Dermis microvascular lymphatic vessel endothelial cell (primary cell): ENCODE data around the gene SEZ6L2. TPM values are rescaled to one million over a fixed set of nuclear protein-coding genes. Genes with fewer than 3 reads are reported as not detected.
"Not testable (repeated sequence)": the region's sequence is repeated elsewhere in the genome, so short reads cannot be mapped to it uniquely, and the experiment has no call there.

Experiments used
- DNase-seq, 2 donors: peaks; one replicate each; pipeline versions ENCODE4 v3.0.0 to v3.0.0-alpha.2; 2010; ENCODE audit warnings: low read depth in 2 of 2
- total RNA-seq: library from RNA; depleted of rRNA; stranded (reverse); fragments of >200 nt; gene quantifications from 2 replicates; pipeline ENCODE4 v1.2.1, GENCODE V29; 2014

The SEZ6L2 gene
- 0.26 and 2.5 TPM in 2 replicates for total RNA-seq

DNA sequence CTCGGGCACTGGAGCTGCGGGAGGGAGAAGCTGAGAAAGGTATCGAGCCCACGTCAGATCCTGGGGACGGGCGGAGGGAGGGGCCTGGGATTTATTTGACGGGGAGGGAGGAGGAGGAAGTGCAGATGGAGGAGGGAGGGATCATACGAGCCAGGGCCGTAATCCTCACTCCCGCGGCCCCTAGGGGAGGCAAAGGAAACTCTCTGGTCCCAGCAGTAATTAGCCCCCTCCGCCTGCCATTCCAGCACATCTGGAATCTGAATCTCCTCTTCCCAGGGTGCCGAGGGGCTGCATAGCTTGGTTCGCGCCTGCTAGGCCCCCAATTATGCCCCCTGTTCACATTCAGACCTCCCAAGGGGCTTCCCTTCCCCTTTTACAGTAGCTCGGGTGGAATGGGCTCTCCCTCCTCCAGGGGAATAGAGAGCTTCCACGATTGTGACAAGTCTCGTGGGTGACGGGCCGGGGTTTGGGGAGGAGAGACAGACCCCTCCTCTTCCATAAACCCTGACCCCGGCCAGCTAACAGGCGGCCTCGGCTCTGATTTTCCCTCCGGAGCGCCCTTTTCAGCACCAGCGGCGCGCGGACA lies at the start of gene SEZ6L2:
Gene SEZ6L2 (minus strand): TSS at position 35 of the 586 bp plus-strand sequence. CDS start 531 bp downstream, outside the sequence.
- peak; percentile 65 to 80 for DNase-seq

GRCh38 chr16:29947897-29948296 lies 48.5 kb upstream of the SEZ6L2 start:
- no peak for DNase-seq

DNA sequence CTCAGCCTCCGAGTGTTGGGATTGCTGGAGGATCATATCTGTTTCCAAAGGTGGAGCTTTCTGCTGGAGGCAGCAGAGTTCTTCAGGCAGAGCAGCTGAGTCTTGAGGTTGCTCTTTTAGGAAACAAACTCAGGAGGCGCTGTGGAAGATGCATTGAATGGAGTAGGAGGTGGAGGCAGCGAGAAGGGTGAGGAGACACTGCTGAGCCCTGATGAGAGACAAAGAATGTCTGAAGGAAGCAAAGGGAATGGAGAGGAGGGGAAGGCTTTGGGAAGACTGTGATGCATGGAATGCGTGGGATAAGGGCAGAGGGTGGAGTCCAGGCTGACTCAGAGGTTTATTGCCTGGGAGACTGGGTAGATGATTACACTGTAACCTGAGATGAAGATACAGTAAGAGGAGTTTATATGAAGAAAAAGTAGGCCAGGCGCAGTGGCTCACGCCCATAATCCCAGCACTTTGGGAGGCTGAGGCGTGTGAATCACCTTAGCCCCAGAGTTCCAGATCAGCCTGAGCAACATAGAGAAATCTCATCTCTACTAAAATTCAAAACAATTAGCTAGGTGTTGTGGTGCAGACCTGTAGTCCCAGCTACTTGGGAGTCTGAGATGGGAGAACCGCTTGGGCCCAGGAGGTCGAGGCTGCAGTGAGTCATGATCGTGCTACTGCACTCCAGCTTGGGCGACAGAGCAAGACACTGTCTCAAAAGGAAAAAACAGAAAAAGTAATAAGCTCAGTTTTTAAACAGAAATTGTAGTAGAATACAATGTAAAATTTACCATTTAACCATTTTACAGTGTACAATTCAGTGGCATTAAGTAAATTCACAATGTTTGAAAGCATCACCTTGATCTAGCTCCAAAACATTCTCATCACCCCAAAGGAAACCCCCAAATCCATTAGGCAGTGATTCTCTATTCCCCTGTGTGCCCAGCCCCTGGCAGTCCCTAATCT lies 44.8 kb upstream of the SEZ6L2 start:
- peak in 1 of 2 donors; percentile 59 for DNase-seq

- DNase-seq, result no peak
These were observed 41.3 kb upstream of the SEZ6L2 start for GRCh38 chr16:29940656-29941055.

- not testable (repeated sequence) for DNase-seq
These were observed 32.4 kb upstream of the SEZ6L2 start for GRCh38 chr16:29931750-29932149.

DNA sequence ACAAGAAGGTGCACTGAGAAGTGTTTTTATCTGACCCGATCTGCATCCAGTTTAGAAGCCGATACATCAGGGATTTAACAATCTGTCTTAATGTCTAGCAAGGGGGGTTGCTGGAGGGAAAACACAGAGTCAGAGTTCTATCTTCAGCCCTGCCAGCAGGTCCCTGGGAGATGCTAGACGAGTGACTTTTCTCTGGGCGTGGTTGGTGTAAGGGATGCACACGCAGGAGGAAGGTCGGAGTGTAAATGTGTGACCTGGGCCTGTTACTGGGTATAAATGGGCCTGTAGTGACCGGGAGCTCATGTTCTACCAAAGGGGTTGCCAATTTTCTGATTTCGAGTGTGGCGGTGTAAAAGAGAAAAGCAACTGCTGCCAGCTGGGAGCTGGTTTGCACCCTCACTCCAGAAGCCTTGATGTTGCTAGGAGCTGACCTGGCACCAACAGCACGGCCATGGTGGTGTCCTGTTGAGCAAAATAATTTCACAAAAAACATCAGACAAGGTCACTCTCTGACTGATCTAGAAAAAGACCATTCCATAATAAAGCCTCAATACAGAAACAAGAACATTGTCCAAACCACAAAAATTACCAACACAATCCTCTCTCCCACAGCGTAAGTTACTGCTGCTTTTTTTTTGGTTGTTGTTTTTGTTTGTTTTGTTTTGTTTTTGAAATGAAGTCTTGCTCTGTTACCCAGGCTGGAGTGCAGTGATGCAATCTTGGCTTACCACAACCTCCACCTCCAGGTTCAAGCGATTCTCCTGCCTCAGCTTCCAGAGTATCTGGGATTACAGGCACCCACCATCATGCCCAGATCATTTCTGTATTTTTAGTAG lies 27.9 kb upstream of the SEZ6L2 start:
- no peak for DNase-seq

GRCh38 chr16:29926711-29927052 lies 27.3 kb upstream of the SEZ6L2 start:
- DNase-seq, result no peak

GRCh38 chr16:29925781-29926710 lies 26.7 kb upstream of the SEZ6L2 start, which contains the start of gene KCTD13:
Gene KCTD13, minus strand, starts transcription at chr16:29926226. Its CDS starts 193 bp downstream, at chr16:29926033.
- peak; percentile 66 to 85 for DNase-seq

DNA sequence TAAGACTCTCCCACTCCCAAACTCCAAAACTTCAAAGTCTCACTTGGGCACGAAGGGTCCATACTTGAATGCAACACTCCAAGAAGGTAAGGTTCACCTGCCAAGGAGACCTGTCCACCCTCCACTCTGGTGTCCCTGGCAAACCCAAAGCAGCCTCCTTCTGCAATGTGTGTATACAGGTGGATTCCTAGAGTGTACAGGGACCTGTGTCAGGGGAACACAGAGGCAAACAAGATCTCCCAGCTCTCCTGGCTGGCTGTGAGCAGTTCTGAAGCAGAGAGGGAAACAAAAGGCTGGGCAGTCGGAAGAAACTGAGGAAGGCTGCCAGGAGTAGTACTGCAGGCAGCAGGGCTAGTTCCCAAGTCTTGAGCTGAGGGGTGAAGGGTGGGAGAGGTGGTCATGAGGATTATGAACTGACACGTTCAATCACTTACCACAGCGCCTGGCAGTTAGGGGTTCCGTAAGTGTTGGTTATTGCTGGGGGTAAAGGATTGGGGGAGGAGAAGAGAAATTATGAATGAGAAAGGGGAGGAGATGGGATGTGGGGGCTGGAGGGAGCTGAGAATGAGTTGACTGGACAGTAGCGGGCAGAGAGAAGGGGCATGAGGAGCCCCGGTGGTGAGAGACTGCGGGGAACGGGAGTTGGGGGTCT lies 25.9 kb upstream of the SEZ6L2 start:
- DNase-seq, result peak in 1 of 2 donors; percentile 15

- no peak for DNase-seq
These were observed 23.7 kb upstream of the SEZ6L2 start for GRCh38 chr16:29922986-29923501.

DNA sequence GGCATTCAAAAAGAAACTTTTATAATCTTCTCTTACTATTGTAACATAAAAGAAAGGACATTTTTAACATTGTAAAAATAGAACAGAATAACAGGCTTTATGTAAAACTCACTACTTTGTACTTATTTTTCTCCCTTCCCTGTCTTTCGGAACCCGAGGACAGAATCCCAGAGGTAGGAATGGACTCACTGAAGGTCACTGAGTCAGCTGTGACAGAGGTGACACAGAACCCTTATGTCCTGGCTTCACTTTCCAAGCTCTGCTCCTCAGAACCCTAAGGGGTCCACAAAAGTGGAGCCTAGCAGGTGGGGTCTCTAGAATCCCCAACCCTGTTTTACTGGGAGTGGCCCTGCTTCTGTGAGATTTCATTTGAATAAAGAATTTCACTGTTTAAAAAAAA lies 23.0 kb upstream of the SEZ6L2 start:
- DNase-seq, result no peak

DNA sequence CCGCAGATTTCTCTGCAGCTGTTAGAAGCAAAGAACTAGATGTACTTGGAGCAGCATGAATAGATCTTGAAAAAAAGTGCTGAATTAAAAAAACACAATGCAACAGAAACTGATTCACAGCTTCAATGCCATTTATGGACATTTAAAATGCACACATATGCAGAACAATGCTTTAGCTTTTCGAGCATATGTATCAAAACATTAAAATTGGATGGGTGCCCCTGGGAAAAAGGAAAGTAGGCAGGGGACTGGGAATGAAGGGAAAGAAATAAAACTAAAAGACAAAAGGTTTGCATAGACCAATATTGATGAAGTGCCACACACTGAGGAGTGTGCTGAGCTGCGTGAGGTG lies 21.7 kb upstream of the SEZ6L2 start:
- DNase-seq, result no peak

DNA sequence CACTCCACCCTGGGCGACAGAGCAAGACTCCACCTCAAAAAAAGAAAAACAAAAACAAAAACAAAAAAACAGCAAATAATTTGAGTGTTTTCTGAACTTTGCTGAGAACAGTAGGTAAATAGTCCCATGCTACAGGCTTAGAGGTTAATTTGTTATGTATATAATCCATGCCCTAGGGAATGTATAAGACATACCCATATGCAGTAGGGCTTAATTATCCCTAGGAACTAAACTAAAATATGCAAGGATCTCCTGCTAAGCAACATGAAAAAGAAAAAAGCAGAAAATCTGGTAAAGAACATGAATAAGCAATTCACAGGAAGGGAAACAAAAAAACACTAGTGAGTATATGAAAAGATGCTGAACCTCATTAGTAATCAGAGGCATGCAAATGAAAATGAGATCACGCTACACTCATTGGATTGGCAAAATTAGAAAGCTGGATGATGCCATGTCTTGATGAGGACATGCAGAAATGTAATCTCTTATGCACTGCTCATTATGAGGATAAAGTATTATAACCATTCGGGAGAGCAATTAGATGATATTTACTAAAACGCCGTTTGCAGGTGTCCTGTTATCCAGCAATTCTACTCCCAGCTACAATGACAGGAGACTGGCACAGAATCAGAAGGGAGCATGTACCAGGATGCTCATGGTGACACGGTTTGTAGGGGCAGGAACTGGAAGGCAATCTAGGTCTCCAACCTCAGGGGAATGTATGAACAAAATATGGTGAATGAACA lies 21.1 kb upstream of the SEZ6L2 start:
- DNase-seq, result no peak

GRCh38 chr16:29916979-29917378 lies 17.6 kb upstream of the SEZ6L2 start:
- no peak for DNase-seq

DNA sequence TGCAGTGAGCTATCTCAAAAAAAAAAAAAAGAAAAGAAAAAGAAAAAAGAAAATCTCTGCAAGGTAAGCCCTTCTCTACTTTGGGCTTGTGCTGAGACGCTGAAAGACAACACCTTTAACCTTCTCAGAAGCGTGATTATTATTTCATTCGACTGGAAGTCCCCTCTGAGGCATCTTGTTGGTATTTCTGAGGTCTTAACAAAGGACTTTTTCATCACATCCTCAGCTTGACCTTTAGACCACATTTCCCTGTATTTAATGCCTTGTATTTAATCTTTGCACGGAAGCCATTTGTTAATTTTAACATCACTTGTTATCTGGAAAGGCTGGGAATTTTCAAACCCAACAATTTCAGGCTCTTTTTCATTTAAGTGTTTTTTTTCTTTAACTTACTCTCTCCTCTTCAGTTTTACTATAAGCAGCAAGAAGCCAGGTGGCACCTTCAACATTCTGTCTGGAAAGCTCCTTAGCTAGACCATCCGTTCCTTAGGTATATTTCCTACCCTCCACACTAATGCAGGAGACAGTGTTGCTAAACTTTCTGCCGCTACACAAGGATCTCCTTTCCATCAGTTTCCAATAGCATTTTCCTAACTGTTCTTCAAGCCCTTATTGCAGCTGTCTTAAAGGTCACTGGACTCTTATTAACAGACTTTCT lies 16.4 kb upstream of the SEZ6L2 start:
- DNase-seq, result peak in 1 of 2 donors; percentile 61

DNA sequence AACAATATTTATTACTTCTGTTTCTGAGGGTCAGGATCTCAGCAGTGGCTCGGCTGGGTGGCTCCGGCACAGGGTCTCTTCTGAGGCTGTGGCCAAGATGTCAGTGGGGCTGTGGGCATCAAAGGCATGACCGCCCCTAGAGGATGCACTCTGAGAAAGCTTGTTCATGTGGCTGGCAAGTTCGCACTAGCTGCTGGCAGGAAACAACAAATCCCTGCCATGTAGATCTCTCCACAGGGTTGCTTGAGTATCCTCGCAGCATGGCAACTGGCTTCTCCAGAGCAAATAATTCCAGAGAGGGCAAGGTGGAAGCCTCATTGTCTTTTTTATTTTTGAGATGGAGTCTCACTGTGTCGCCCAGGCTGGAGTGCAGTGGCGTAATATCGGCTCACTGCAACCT lies 14.2 kb upstream of the SEZ6L2 start:
- no peak for DNase-seq

- DNase-seq, result no peak
These were observed 12.7 kb upstream of the SEZ6L2 start for GRCh38 chr16:29912087-29912486.

DNA sequence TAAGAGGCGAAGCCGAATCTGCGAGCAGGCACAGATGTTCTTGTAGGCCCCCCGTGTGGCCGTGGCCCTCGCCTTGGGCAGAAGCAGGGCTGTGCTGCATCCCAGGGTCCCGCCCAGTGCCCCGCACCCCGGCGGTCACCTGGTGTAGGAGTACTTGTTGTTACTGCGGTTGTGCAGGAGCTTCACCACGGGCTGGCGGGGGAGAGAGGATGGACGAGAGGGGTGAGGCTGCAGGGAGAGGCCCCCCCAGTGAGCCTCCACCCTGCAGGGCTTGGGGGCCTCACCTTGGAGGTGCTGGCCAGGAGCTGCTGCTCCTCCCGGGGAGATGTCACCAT lies 12.3 kb upstream of the SEZ6L2 start:
- no peak for DNase-seq
